K562 (cell line): Measurements from ENCODE around the gene EFHD2. TPM values are rescaled to one million over a fixed set of nuclear protein-coding genes. Genes with fewer than 3 reads are reported as not detected.
A peak's percentile ranks its signal among the peaks of the same experiment; 100 is the strongest.

Experiments
- CBFB ChIP-seq: sonication (generic); formaldehyde crosslinking; IDR thresholded peaks from 2 replicates; pipeline ENCODE4 v1.4.0; 2020; ENCODE audit warnings: mild to moderate bottlenecking, missing genetic modification reagents
- ESRRA ChIP-seq: fragments of 450-650 bp; IDR thresholded peaks from 2 replicates; pipeline ENCODE4 v1.6.1; 2014; ENCODE audit warnings: low read depth, mild to moderate bottlenecking, moderate library complexity, borderline replicate concordance
- FOXP1 ChIP-seq: sonication (generic); formaldehyde crosslinking; IDR thresholded peaks from 2 replicates; pipeline ENCODE4 v1.8.0; 2022; ENCODE audit warnings: mild to moderate bottlenecking, missing genetic modification reagents
- HMG20A ChIP-seq: fragments of 450-650 bp; formaldehyde crosslinking; conservative IDR thresholded peaks from 2 replicates; pipeline ENCODE4 v1.4.0; 2020; ENCODE audit warnings: mild to moderate bottlenecking, mixed read lengths
- HNRNPK ChIP-seq: fragments of 200-400 bp; formaldehyde crosslinking; IDR thresholded peaks from one replicate; pipeline ENCODE4 v1.6.1; 2018; ENCODE audit warnings: mild to moderate bottlenecking, low read depth, low read length; ENCODE audit not compliant: poor library complexity, severe bottlenecking
- IRF2 ChIP-seq: sonication (generic); formaldehyde crosslinking; IDR thresholded peaks from 2 replicates; pipeline ENCODE4 v1.8.1; 2022; ENCODE audit warnings: mild to moderate bottlenecking, missing genetic modification reagents
- KAT8 ChIP-seq: fragments of 450-650 bp; IDR thresholded peaks from 2 replicates; pipeline ENCODE4 v1.6.1; 2016; ENCODE audit warnings: low read depth, mild to moderate bottlenecking
- LCOR ChIP-seq: sonication (generic); formaldehyde crosslinking; IDR thresholded peaks from 2 replicates; pipeline ENCODE4 v1.8.0; 2022; ENCODE audit warnings: mild to moderate bottlenecking, missing genetic modification reagents
- MAFF ChIP-seq: IDR thresholded peaks from 2 replicates; pipeline ENCODE4 v1.6.1; 2012; ENCODE audit warnings: low read length, improper control_type of control experiment
- MCM7 ChIP-seq, 2 experiments: fragments of 450-650 bp; IDR thresholded peaks; 2 replicates each; pipeline ENCODE4 v1.6.1; 2016 to 2018
- MEIS2 ChIP-seq: fragments of 450-650 bp; IDR thresholded peaks from 2 replicates; pipeline ENCODE4 v1.6.1; 2014; ENCODE audit warnings: mild to moderate bottlenecking; ENCODE audit not compliant: partially characterized antibody
- NFE2L1 ChIP-seq: fragments of 450-650 bp; IDR thresholded peaks from 2 replicates; pipeline ENCODE4 v1.6.1; 2016; ENCODE audit warnings: missing genetic modification characterization, low read depth, mild to moderate bottlenecking, missing compliant biosample characterization, moderate library complexity, borderline replicate concordance
- PBX2 ChIP-seq, 2 experiments: IDR thresholded peaks in 1 of 2; conservative IDR thresholded peaks in 1 of 2; 2 replicates each; pipeline ENCODE4 v1.6.1; 2016; ENCODE audit warnings: low read depth in 2 of 2, mild to moderate bottlenecking in 1 of 2, missing compliant biosample characterization in 1 of 2, missing genetic modification characterization in 1 of 2, moderate library complexity in 1 of 2
- REST ChIP-seq, 2 experiments: fragments of 450-650 bp; formaldehyde crosslinking in 1 of 2; IDR thresholded peaks; 2 replicates each; pipeline versions ENCODE4 v1.4.0 to v1.6.1; 2014 to 2020; ENCODE audit warnings: mild to moderate bottlenecking in 2 of 2, borderline replicate concordance in 1 of 2, low read depth in 1 of 2
- STAG1 ChIP-seq: sonication (generic); formaldehyde crosslinking; IDR thresholded peaks from 2 replicates; pipeline ENCODE4 v1.5.0; 2020; ENCODE audit warnings: missing genetic modification reagents, borderline replicate concordance
- TRIM24 ChIP-seq, 2 experiments: fragments of 450-650 bp; IDR thresholded peaks; 2 replicates each; pipeline ENCODE4 v1.6.1; 2016
- XRCC4 ChIP-seq: IDR thresholded peaks from one replicate; pipeline ENCODE4 v1.6.1; 2011; ENCODE audit not compliant: insufficient read depth, insufficient read length; ENCODE audit errors: extremely low read depth
- ZNF184 ChIP-seq: sonication (generic); formaldehyde crosslinking; IDR thresholded peaks from 2 replicates; pipeline ENCODE4 v1.5.0; 2020; ENCODE audit warnings: missing genetic modification reagents
- ZNF785 ChIP-seq: fragments of 250-450 bp; sonication (Bioruptor Pico); IDR thresholded peaks from 2 replicates; pipeline ENCODE4 v1.4.0; 2020; ENCODE audit warnings: mild to moderate bottlenecking
- ZSCAN32 ChIP-seq: fragments of 450-650 bp; formaldehyde crosslinking; IDR thresholded peaks from 2 replicates; pipeline ENCODE4 v1.4.0; 2020; ENCODE audit warnings: mild to moderate bottlenecking, moderate library complexity
- polyA plus RNA-seq, 8 experiments: library from polyadenylated mRNA; depleted of rRNA in 4 of 8; stranded (reverse) in 5 of 8; unstranded in 3 of 8; fragments of >200 nt; fragmentation: Nextera tagmentation in 2 of 8; fragmentation: Illumina TruSeq in 1 of 8; extraction: Ambion mirVana in 2 of 8; extraction: Trizol in 1 of 8; gene quantifications; 2 replicates each; pipeline versions ENCODE4 v1.2.1 to v1.2.3, GENCODE V29; 2011 to 2014; ENCODE audit warnings: inconsistent platforms in 1 of 8, missing spikeins in 1 of 8
- total RNA-seq, 7 experiments: library from RNA; depleted of rRNA in 6 of 7; stranded (reverse); fragments of >200 nt in 6 of 7; fragmentation: Illumina TruSeq in 2 of 7; extraction: Trizol in 2 of 7; gene quantifications; 2 replicates each; pipeline versions ENCODE4 v1.2.1 to v1.2.3, GENCODE V29; 2011 to 2021; ENCODE audit warnings: low replicate concordance in 1 of 7

Gene EFHD2
- total and polyA plus RNA-seq, 9 of the 15 experiments (the other 6 are each of a cell fraction or from before 2014, with no cell fraction given): 1.7 to 73.5 (median 25.2) TPM

GRCh38 chr1:15452216-15452615 is 42.5 kb downstream of the EFHD2 start (continued):
- no peak for TF ChIP-seq REST (IDR thresholded peaks at IDR 0.05; ENCODE audit: borderline replicate concordance)
- TF ChIP-seq REST (CRISPR knock-in tag; IDR thresholded peaks at IDR 0.05; ENCODE audit: low read depth): no peak
- TF ChIP-seq HNRNPK: no peak
- TF ChIP-seq ZNF184: no peak
- TF ChIP-seq KAT8: no peak
- no peak for TF ChIP-seq MAFF
- no peak for TF ChIP-seq XRCC4
- TF ChIP-seq ESRRA: peak; percentile 42; the same call in 1 of the 2 replicates
- no peak for TF ChIP-seq IRF2
- TF ChIP-seq FOXP1 (CRISPR knock-in tag): no peak
- no peak for TF ChIP-seq NFE2L1
- no peak for TF ChIP-seq HMG20A (CRISPR knock-in tag)
- no peak for TF ChIP-seq MEIS2
- TF ChIP-seq MCM7 (IDR thresholded peaks at IDR 0.05): no peak
- TF ChIP-seq ZSCAN32: no peak
- no peak for TF ChIP-seq CBFB (CRISPR knock-in tag)
- TF ChIP-seq ZNF785 (CRISPR knock-in tag): no peak
- TF ChIP-seq STAG1 (CRISPR knock-in tag): no peak
- no peak for TF ChIP-seq PBX2 (CRISPR knock-in tag; IDR thresholded peaks at IDR 0.05; ENCODE audit: low read depth)
- no peak for TF ChIP-seq PBX2 (tag; conservative IDR thresholded peaks at IDR 0.05; ENCODE audit: low read depth)
- TF ChIP-seq LCOR (CRISPR knock-in tag): no peak
- no peak for TF ChIP-seq TRIM24 (IDR thresholded peaks at IDR 0.05)
